GM08714 (cell line): ENCODE measurements around the gene RSPRY1.

Experiments
- H3K4me3 ChIP-seq: fragments of 200-500 bp; sonication (Bioruptor generic); 2 replicates; pipeline ENCODE4 v1.5.1; 2014; ENCODE audit warnings: mild to moderate bottlenecking, low read length, inconsistent platforms
- ZNF274 ChIP-seq: IDR thresholded peaks from 2 replicates; pipeline ENCODE4 v1.6.1; 2012; ENCODE audit warnings: mild to moderate bottlenecking, low read depth, low read length

Gene RSPRY1

DNA sequence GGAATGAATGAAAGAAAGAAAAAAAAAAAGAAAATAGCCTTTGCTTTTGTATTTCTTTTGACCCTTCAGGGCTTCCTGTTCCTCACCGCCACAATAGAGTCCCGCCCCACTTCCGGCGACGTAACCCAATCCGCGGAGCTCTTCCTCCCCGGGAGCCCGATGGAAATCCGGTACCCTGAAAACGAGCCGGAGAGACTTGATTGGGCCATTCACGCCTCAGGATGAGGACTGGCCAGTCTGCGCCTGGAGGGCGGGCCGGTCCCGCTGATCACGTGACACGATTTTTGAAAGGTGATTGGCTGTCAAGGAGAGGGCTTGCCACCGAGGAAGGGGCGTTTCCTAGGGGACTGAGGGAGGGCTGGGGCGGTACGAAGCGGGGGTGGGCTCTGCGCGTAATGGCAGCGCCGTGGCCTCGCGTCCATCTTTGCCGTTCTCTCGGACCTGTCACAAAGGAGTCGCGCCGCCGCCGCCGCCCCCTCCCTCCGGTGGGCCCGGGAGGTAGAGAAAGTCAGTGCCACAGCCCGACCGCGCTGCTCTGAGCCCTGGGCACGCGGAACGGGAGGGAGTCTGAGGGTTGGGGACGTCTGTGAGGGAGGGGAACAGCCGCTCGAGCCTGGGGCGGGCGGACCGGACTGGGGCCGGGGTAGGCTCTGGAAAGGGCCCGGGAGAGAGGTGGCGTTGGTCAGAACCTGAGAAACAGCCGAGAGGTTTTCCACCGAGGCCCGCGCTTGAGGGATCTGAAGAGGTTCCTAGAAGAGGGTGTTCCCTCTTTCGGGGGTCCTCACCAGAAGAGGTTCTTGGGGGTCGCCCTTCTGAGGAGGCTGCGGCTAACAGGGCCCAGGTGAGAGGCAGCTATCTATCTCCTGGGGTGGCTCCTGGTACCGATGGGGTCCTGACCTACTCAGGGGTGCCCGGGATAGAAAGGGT lies at the start of gene RSPRY1, which contains the start of gene PSME3IP1:
RSPRY1 (plus strand) TSS at position 385 of the 927 bp plus-strand sequence. CDS start 18,330 bp downstream, outside the sequence.
PSME3IP1 (minus strand) TSS at position 95 of the 927 bp plus-strand sequence. CDS start 12,185 bp downstream, outside the sequence.
- H3K4me3 ChIP-seq = peak within 1 kb of the TSS; percentile 96
- no peak for TF ChIP-seq ZNF274

GRCh38 chr16:57137043-57137442 lies 49.1 kb upstream of the RSPRY1 start:
- no peak for TF ChIP-seq ZNF274
- H3K4me3 ChIP-seq = no peak overlapping the region

DNA sequence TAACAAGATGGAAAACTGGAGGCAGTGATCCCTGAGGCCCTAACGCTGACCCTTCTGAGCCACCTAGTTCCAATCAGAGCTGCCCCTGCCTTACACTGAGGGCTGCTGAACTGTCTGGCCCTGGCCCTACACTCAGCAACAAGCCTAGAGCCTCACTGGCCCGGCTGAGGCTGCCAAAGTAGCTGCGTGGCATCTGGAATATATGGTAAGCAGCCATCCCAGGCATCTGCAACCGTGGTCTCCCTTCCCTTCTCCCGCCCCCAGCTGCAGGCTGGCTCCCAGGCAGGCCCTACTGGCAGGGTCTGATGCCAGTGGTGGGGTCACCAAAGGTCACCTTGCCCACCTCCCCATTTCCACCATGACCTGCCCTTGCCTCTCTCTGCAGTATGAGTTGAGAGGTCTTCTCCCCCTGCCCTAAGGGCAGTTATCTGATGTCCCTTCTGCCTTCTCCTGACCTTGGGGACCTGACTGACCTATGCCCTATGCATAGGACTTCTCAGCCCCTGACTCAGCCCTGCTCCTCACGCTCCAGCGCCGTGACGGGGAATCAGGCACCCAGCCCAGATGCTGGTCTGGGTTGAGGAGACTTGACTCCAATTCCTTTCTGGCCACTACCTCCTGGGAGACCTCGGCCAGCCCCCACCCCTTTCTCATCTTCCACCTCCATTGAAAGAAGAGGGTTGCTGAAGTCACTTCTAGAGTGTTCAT lies 48.4 kb upstream of the RSPRY1 start:
- TF ChIP-seq ZNF274 = no peak
- H3K4me3 ChIP-seq = no peak overlapping the region

GRCh38 chr16:57138281-57138935 lies 47.7 kb upstream of the RSPRY1 start:
- no peak overlapping the region for H3K4me3 ChIP-seq
- TF ChIP-seq ZNF274 = no peak

- H3K4me3 ChIP-seq = no peak overlapping the region
- TF ChIP-seq ZNF274 = no peak
These were observed 45.0 kb upstream of the RSPRY1 start for GRCh38 chr16:57140931-57141668.

- H3K4me3 ChIP-seq = no peak overlapping the region
- TF ChIP-seq ZNF274 = no peak
These were observed 44.1 kb upstream of the RSPRY1 start for GRCh38 chr16:57141822-57142631.

GRCh38 chr16:57143149-57143921 lies 42.8 kb upstream of the RSPRY1 start:
- TF ChIP-seq ZNF274 = no peak

GRCh38 chr16:57144027-57144426 lies 42.1 kb upstream of the RSPRY1 start:
- no peak for TF ChIP-seq ZNF274
- no peak overlapping the region for H3K4me3 ChIP-seq

More at GRCh38 chr16:57143149-57143921, 42.8 kb upstream of the RSPRY1 start:
- H3K4me3 ChIP-seq = no peak overlapping the region

GRCh38 chr16:57145046-57146021 lies 40.8 kb upstream of the RSPRY1 start:
- TF ChIP-seq ZNF274 = no peak
- no peak overlapping the region for H3K4me3 ChIP-seq

DNA sequence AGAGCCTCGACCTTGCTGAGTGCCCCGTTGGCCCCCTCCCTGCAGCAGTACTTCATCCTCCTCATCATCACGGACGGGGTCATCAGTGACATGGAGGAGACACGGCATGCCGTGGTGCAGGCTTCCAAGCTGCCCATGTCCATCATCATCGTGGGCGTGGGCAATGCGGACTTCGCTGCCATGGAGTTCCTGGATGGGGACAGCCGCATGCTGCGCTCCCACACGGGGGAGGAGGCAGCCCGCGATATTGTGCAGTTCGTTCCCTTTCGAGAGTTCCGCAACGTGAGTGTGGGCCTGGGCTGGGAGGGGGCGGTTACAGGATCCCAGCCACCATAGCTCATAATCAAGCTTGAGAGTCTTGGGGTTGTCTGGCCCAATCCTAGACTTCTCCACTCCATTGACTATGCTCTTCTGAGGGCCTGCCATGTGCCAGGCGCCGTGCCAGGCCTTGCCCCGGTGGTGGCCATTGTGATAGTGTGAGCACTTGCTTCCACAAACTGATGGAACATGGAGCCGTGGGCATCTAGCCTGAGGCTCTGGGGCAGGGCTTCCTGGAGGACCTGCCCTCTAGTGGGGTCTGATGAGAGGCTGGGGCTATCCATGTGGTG lies 40.0 kb upstream of the RSPRY1 start:
- no peak for TF ChIP-seq ZNF274
- H3K4me3 ChIP-seq = no peak overlapping the region

- H3K4me3 ChIP-seq = no peak overlapping the region
- no peak for TF ChIP-seq ZNF274
These were observed 39.4 kb upstream of the RSPRY1 start for GRCh38 chr16:57146735-57147134.
